Loucy (cell line): Measurements from ENCODE around the gene CEBPZOS.

ENCODE experiments used
- H2AFZ ChIP-seq: fragments of 200-600 bp; sonication (generic); 2 replicates; pipeline ENCODE4 v1.6.0; 2016; ENCODE audit warnings: antibody characterized with exemption, mild to moderate bottlenecking, low read length, moderate library complexity
- H3F3A ChIP-seq: fragments of 200-600 bp; 2 replicates; pipeline ENCODE4 v1.6.0; 2016; ENCODE audit warnings: antibody characterized with exemption, low read depth, mild to moderate bottlenecking
- H3K27me3 ChIP-seq: fragments of 200-600 bp; sonication (generic); 2 replicates; pipeline ENCODE4 v1.6.1; 2014; ENCODE audit warnings: low read length, mild to moderate bottlenecking; ENCODE audit not compliant: insufficient read depth, poor library complexity, severe bottlenecking
- H3K36me3 ChIP-seq: fragments of 200-600 bp; sonication (generic); 2 replicates; pipeline ENCODE4 v1.6.1; 2016; ENCODE audit warnings: low read length; ENCODE audit not compliant: insufficient read depth
- H3K4me1 ChIP-seq: fragments of 200-600 bp; sonication (generic); 2 replicates; pipeline ENCODE4 v1.5.1; 2014; ENCODE audit warnings: low read length, mild to moderate bottlenecking; ENCODE audit not compliant: insufficient read depth, poor library complexity, severe bottlenecking
- H3K4me2 ChIP-seq: fragments of 200-600 bp; sonication (generic); 2 replicates; pipeline ENCODE4 v1.6.0; 2014; ENCODE audit warnings: antibody characterized with exemption, low read length, low read depth, mild to moderate bottlenecking; ENCODE audit not compliant: poor library complexity, severe bottlenecking
- H3K4me3 ChIP-seq: fragments of 200-600 bp; sonication (generic); 2 replicates; pipeline ENCODE4 v1.5.1; 2014; ENCODE audit warnings: low read length, mild to moderate bottlenecking, mixed read lengths; ENCODE audit not compliant: poor library complexity, severe bottlenecking
- H3K79me2 ChIP-seq: fragments of 200-600 bp; sonication (generic); 2 replicates; pipeline ENCODE4 v1.6.1; 2014; ENCODE audit warnings: low read length; ENCODE audit not compliant: insufficient read depth
- H3K9ac ChIP-seq: fragments of 200-600 bp; sonication (generic); 2 replicates; pipeline ENCODE4 v1.6.0; 2014; ENCODE audit warnings: mild to moderate bottlenecking, low read depth, low read length, moderate library complexity; ENCODE audit not compliant: poor library complexity, severe bottlenecking
- H3K9me2 ChIP-seq: fragments of 200-600 bp; sonication (generic); replicated peaks from 2 replicates; pipeline ENCODE4 v1.6.1; 2016; ENCODE audit warnings: low read depth, low read length, mixed read lengths
- H3K9me3 ChIP-seq: fragments of 200-600 bp; sonication (generic); 2 replicates; pipeline ENCODE4 v1.6.1; 2014; ENCODE audit warnings: mild to moderate bottlenecking, antibody characterized with exemption, low read length, low read depth; ENCODE audit not compliant: insufficient read depth
- H4K20me1 ChIP-seq: fragments of 200-600 bp; sonication (generic); 2 replicates; pipeline ENCODE4 v1.6.0; 2014; ENCODE audit warnings: antibody characterized with exemption, low read length, mild to moderate bottlenecking; ENCODE audit not compliant: insufficient read depth, poor library complexity, severe bottlenecking
- CTCF ChIP-seq: fragments of 200-600 bp; sonication (generic); conservative IDR thresholded peaks from 2 replicates; pipeline ENCODE4 v1.5.1; 2014; ENCODE audit warnings: mild to moderate bottlenecking, antibody characterized with exemption, low read length
- EZH2phosphoT487 ChIP-seq: fragments of 200-600 bp; IDR thresholded peaks from 2 replicates; pipeline ENCODE4 v1.6.1; 2018; ENCODE audit warnings: antibody characterized with exemption, mild to moderate bottlenecking, moderate library complexity, borderline replicate concordance

CEBPZOS gene

GRCh38 chr2:37198681-37199065, 2.4 kb downstream of the CEBPZOS start:
- TF ChIP-seq EZH2phosphoT487 (no peak), CTCF (no peak)
- Histone ChIP-seq H2AFZ (no peak overlapping the region), H3K4me3 (no peak overlapping the region), H3K27me3 (no peaks in the 10 kb centered on the region), H3K9ac (peak overlapping the region; percentile 86), H3K9me3 (peaks cover 4% of the 10 kb centered on the region), H4K20me1 (peaks cover 57% of the 10 kb centered on the region), H3F3A (peaks cover 13% of the 10 kb centered on the region; the same call in 1 of the 2 replicates), H3K4me2 (peak overlapping the region; percentile 86), H3K79me2 (peaks cover 53% of the 10 kb centered on the region), H3K9me2 (no peaks in the 10 kb centered on the region), H3K4me1 (peaks cover 26% of the 10 kb centered on the region), H3K36me3 (peaks cover 43% of the 10 kb centered on the region)

GRCh38 chr2:37201208-37201607, 4.9 kb downstream of the CEBPZOS start:
- Histone ChIP-seq H3F3A (peaks cover 13% of the 10 kb centered on the region; the same call in 1 of the 2 replicates), H3K4me3 (no peak overlapping the region), H3K4me1 (peaks cover 26% of the 10 kb centered on the region), H3K9ac (no peak overlapping the region), H3K27me3 (no peaks in the 10 kb centered on the region), H2AFZ (no peak overlapping the region), H3K4me2 (peak overlapping the region; percentile 35), H3K36me3 (peaks cover 68% of the 10 kb centered on the region), H3K79me2 (peaks cover 76% of the 10 kb centered on the region), H3K9me2 (no peaks in the 10 kb centered on the region), H3K9me3 (peaks cover 8% of the 10 kb centered on the region), H4K20me1 (peaks cover 57% of the 10 kb centered on the region)
- TF ChIP-seq EZH2phosphoT487 (no peak), CTCF (no peak)

GRCh38 chr2:37201766-37202165, 5.5 kb downstream of the CEBPZOS start:
- peaks cover 13% of the 10 kb centered on the region; the same call in 1 of the 2 replicates for H3F3A ChIP-seq
- H3K4me1 ChIP-seq, result peaks cover 26% of the 10 kb centered on the region
- no peak overlapping the region for H2AFZ ChIP-seq
- no peaks in the 10 kb centered on the region for H3K9me2 ChIP-seq
- H3K4me3 ChIP-seq, result no peak overlapping the region
- H3K9me3 ChIP-seq, result peaks cover 8% of the 10 kb centered on the region
- no peaks in the 10 kb centered on the region for H3K27me3 ChIP-seq
- H4K20me1 ChIP-seq, result peaks cover 56% of the 10 kb centered on the region
- peak overlapping the region; percentile 35 for H3K4me2 ChIP-seq
- H3K9ac ChIP-seq, result no peak overlapping the region
- H3K36me3 ChIP-seq, result peaks cover 74% of the 10 kb centered on the region
- peak; percentile 45 for TF ChIP-seq CTCF
- no peak for TF ChIP-seq EZH2phosphoT487
- peaks cover 76% of the 10 kb centered on the region for H3K79me2 ChIP-seq
